OCI-LY1 (cell line): ENCODE results near the gene RND3.

Experiments
- CTCF ChIP-seq: fragments of 200-600 bp; sonication (generic), shearing (Covaris generic); IDR thresholded peaks from 2 replicates; pipeline ENCODE4 v1.5.1; 2017; ENCODE audit warnings: mild to moderate bottlenecking, antibody characterized with exemption, low read length, moderate library complexity, mixed read lengths
- EZH2 ChIP-seq: fragments of 200-600 bp; sonication (generic), shearing (Covaris generic); IDR thresholded peaks from 2 replicates; pipeline ENCODE4 v1.8.0; 2017; ENCODE audit warnings: borderline replicate concordance, mixed run types, mild to moderate bottlenecking, antibody characterized with exemption, low read length, moderate library complexity, mixed read lengths

GRCh38 chr2:150520033-150520432 is 32.6 kb upstream of the RND3 start:
- TF ChIP-seq CTCF: no peak
- no peak for TF ChIP-seq EZH2
